ENCODE results near the gene TAF6.

TAF6 gene

GRCh38 chr7:100075418-100075817 is 43.7 kb downstream of the TAF6 start:
- no peak for DNase-seq (ENCODE audit: low read depth in 2 of 3, low spot score in 2 of 3)

- no peak for DNase-seq (ENCODE audit: low read depth in 2 of 3, low spot score in 2 of 3)
Measured at GRCh38 chr7:100074841-100075240, 44.3 kb downstream of the TAF6 start.

- DNase-seq (ENCODE audit: low read depth in 2 of 3, low spot score in 2 of 3): no peak
Measured at GRCh38 chr7:100072462-100072861, 46.7 kb downstream of the TAF6 start.

DNA sequence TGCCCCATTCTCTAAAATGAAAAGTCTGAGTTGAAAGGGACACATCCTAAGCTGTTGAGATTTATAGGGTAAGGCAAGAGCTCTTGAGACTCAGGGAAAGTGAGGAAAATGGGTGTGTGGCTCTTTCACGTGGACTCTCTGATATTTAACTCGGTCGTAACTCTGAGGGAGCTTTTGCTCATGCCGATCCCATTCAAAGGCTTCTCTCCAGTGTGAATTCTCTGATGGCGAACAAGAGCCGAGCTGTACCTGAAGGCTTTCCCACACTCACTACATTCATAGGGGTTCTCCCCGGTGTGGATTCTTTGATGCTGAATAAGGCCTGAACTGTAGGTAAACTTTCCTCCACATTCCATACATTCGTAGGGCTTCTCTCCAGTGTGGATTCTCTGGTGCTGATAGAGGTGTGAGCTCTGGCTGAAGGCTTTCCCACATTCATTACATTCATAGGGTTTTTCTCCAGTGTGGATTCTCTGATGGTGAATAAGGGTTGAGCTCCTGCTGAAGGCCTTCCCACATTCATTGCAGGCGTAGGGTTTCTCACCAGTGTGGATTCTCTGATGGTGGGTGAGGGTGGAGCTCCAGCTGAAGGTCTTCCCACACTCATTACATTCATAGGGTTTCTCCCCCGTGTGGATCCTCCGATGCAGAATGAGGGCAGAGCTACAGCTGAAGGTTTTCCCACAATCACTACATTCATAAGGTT is 48.0 kb downstream of the TAF6 start:
- DNase-seq (ENCODE audit: low read depth in 2 of 3, low spot score in 2 of 3): no peak

- DNase-seq (ENCODE audit: low read depth in 2 of 3, low spot score in 2 of 3): no peak
Measured at GRCh38 chr7:100069991-100070390, 49.2 kb downstream of the TAF6 start.

DNA sequence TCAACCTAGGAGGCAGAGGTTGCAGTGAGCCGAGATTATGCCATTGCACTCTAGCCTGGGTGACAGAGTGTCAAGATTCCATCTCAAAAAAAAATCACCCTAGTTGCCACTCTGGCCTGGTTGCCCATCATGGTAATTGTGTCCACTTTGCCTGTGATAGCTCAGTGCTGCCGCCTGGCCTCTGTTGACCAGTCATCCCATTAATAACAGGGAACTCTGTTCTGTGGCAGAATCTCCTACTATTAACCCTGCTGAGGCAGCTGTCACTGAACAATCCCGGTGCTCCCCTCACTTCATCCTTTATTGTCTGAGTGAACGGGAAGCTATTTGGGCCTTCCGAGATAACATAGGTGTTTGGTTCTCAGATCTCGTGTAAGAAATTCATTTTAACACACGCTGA is 52.2 kb downstream of the TAF6 start:
- no peak for DNase-seq (ENCODE audit: low read depth in 2 of 3, low spot score in 2 of 3)

DNA sequence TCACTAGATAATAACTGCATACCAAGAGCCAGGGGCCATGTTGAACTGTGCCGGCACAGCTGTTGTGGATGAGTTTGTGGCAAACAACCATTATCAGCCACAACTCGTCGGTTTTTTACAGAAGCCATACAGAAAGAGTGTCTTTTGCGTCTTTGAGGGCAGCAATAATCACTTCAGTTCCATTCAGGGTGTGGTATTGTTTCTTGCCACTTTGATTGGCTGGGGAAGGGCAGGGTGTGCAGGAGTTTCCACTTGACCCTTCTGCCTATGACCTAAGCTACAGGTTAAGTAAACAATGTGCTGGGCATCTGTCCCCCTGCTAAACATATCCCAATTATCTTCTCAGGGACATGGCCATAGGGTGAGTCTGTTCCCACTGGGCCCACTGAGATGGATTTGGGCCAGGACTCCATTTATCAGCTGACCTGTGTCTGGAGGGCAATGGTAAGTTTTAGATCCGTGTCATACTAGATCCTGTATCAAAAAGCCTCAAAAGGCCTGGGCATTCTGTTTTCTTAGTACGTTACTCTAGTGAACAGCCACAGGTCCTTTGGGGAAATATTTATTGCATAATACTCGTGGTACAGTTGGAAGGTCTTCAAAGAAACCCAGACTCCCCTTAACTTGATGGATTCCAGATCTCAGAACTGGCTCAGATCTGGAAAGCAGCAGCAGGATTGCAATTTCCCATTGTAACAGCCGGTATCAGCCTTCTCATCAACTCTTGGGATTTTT is 53.5 kb downstream of the TAF6 start:
- DNase-seq (ENCODE audit: low read depth in 2 of 3, low spot score in 2 of 3): no peak

GRCh38 chr7:100064162-100064561 is 55.0 kb downstream of the TAF6 start:
- DNase-seq (ENCODE audit: low read depth in 2 of 3, low spot score in 2 of 3): no peak

DNA sequence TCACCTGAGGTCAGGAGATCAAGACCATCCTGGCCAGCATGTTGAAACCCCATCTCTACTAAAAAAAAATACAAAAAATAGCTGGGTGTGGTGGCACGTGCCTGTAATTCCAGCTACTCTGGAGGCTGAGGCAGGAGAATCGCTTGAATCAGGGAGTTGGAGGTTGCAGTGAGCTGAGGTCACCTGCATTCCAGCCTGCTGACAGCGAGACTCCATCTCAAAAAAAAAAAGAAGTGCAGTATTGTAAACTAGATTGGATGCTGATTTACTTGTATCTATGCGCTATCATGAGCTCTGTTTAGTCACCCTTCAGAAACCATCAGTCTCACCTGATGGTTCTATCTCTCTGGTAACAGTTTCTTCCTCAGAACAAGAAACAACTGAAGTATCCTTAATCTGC is 55.8 kb downstream of the TAF6 start:
- DNase-seq (ENCODE audit: low read depth in 2 of 3, low spot score in 2 of 3): no peak

- no peak for DNase-seq (ENCODE audit: low read depth in 2 of 3, low spot score in 2 of 3)
Measured at GRCh38 chr7:100061518-100062193, 57.5 kb downstream of the TAF6 start.

DNA sequence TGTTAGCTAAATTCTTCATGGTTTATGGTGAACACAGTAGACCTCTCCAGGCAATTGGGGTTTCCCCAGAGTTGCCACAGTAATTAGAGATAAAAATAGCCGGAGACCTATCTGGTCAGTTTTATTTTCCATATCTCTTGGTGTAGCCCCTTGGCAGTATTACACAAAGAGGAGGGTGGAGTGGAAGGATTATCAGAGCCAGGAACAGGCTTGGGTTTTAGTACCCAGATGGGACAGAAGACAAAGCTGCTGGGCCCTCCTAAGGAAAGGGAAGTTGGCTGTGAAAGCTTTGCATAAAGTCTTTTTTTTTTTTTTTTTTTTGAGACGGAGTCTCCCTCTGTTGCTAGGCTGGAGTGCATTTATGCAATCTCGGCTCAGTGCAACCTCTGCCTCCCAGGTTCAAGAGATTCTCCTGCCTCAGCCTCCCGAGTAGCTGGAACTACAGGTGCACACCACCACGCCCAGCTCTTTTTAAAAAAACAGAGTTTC is 59.9 kb downstream of the TAF6 start:
- DNase-seq (ENCODE audit: low read depth in 2 of 3, low spot score in 2 of 3): no peak
